ENCODE measurements around the gene C10orf105.

C10orf105 gene

GRCh38 chr10:71751515-71752224 lies 32.1 kb upstream of the C10orf105 start:
- DNase-seq = no peak

DNA sequence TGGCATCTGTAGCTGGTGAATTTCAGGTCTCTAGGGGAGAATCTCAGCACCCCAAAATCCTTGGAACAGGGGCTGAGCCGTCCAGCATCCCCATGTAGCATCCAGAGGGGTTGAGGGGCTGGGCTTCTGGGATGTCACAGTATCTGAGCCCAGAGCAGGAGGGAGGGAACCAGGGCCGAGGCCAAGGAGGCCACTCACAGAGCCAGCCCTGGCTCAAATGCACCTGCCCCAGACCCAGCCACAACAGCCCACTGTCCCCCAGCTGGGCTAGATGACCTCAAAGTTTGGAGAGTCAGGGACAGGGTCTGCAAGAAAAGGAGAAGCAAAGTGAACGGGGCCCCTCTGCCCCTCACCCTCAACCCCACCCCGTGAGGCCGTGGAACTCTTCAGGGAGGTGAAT lies 31.4 kb upstream of the C10orf105 start:
- no peak for DNase-seq

DNA sequence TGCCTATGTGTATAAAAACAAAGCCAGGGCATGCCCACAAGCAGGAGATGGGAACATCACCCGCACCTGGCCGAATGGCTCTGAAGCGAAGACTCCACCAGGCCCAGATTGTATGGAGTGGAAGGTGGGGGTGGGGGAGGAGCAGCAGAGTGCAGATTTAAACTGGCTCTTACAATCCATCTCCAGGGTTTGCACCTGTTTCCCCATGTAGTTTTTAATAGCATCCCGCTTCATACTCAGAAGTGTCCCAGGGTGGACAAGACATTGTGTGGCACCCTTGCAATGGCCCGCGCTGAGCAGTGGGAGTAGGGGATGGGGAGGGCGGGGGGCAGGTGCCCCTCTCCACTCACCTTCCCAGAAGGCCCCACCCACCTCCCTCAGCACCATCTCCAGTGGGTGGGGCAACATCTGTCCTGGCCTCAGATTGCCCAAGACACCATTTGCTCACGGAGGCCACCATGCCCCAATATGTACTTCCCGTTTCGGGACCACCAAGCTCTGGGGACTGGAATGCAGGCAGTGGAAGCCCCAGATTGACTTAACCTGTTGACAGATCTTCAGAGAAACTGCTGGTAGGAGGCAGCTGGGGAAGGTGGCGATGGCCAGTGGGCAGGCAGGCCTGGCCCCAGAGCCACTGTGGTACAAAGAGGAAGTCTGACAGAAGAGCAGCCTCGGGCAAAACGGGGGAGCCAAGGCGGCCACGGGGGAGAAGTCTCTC lies 30.7 kb upstream of the C10orf105 start:
- peak; percentile 72 for DNase-seq

DNA sequence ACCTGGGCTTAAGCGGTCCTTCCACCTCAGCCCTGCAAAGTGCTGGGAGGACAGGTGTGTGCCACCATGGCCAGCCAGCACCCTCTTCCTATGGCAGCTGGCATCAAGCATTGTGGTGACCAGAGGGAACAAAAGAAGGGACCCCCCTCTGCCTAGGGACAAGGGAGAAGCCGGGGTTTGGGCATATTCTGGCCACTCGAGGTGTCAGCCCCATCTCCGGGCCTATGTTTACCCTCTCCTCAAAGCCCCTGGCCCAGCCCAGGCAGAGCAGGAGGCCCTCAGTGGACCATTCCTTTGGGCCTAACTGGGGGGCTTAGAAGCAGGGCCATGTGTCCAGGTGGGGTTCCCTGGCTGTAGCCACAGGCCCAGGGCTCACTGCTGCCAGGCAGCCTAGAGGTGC lies 29.8 kb upstream of the C10orf105 start:
- no peak for DNase-seq

DNA sequence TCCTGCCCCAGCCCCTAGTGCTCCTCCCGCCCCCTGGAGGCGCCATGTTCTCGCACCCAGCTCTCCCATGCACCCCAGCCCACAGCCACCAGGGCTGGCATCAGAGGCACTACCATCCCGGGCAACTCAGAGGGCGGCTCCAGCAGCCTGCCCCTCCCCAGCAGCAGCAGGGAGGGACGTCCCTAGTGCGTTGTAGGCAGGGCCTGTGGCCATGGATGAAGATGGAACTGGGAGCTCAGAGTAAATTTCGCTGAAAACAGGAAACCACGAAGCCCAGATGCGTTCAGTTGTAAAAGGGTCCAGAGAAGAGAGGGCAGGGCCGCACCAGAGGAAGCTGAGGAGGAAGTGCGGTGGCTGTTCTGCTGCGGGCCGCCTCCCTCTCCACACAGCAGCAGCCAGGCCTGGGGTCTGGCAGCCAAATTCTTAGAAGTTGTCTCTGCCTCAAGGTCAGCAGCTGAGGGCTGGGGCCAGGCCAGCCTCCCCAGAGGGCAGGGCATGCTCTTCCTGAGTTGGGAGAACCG lies 29.2 kb upstream of the C10orf105 start:
- DNase-seq = peak; percentile 61

DNA sequence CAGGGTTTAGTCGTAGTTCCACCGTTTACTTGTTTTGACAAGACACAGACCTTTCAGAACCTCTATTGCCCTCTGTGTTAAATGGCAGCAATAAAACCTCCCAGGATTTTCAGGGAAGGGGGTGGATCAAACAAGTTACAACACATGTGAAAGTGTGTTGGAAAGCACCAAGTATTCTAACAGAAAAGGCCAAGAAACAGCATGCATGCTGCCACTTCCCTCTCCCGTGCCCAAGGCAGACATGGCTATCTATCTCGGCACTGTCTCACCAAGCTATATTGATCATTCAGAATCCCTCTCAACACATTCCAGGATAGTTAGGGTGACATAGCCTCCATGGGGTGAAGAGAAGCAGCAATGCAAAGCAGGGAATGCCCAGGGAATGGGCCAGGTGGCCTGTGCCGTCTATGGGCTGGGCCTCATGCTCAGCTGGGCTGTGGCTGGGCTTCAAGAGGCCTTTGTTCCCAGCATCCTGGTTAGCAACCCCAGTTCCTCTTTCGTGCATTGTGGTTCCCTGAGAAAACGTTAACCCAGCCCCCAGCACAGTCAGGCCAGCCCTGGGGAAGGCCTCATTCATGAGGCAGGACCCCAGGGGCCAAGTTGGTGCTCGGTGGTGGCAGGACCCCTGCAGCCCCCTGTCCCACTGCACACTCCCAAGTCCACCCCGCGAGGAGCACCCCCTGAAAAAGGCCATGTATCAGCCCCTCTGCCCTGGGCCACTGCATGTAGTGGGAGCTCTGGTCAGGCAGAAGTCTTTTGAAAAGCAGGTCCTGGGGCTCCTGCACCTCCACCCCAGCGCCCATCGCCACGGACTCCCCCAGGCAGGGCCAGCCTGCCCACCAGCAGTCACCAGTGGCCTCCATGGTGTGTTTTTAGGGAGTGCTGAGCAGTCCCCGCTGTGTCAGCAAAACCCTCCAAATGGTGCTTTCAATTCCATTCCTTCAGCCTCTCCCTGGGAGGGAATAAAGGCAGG lies 28.3 kb upstream of the C10orf105 start:
- peak; percentile 71 for DNase-seq

GRCh38 chr10:71747039-71747531 lies 27.5 kb upstream of the C10orf105 start:
- no peak for DNase-seq

- no peak for DNase-seq
Measured at GRCh38 chr10:71746344-71747037, 26.9 kb upstream of the C10orf105 start.

DNA sequence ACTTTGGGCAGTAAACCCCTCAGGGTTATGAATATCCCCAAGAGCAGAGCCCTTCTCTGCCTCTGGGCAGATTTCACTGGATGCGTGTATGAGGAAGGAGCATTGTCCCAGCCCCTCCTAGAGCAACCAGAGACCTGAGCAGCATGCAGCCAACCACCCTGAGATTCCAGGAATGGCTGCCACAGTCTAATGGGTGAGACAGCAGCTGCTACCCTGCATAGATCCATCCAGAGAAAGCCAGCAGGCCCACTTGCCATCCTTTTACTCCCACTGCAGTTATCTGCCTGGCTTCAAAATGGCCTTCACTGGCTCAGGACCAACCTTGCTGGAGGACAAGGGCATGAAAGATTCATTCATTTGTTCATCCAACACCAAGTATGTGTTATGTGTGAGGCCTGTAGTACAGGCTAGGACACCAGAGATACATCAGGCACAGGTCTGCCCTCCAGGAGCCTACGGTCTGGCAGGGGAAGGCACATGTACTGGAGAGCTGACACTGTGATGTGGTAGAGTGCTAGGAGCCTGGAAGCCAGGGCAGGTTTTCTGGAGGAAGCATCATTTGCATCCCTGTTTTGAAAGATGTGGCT lies 26.2 kb upstream of the C10orf105 start:
- no peak for DNase-seq

DNA sequence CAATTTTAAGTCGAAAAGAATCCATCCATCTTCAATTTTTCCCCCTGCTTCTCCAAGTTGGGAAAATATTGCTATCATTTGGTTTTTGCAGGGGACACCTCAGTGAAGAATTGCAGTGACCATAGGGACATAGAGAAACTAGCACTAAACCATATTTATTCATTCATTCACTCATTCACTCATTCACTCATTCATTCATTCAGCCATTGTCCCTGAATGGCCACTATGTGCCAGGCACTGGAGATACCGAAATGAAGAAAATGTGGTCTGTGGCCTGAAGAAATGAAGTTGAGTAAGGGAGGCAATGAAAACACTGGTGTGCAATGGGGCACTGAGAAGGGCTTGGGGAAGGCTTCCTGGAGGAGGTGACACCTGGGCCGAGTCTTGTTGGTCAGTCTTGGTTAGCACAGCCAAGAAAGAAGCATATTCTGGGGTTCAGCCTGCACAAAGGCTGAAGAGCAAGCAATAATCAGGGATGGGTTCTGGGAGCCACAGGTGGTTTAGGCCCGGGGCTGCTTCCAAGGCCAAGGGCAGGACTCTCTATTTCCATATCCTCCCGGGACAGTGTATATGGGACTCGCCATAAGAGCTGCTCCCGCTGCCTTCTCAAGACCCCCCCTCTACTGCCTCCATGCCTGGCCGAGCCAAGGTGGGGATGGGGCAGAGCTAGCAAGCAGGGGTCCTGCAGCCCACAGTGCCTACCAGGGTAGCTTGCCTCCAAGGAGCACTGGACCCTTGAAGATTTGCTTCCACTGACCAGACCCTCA lies 25.5 kb upstream of the C10orf105 start:
- no peak for DNase-seq

GRCh38 chr10:71743866-71744265 lies 24.3 kb upstream of the C10orf105 start:
- no peak for DNase-seq

GRCh38 chr10:71743089-71743838 lies 23.7 kb upstream of the C10orf105 start:
- no peak for DNase-seq

- no peak for DNase-seq
Measured at GRCh38 chr10:71742301-71743088, 22.9 kb upstream of the C10orf105 start.

- no peak for DNase-seq
Measured at GRCh38 chr10:71741671-71742070, 22.1 kb upstream of the C10orf105 start.

DNA sequence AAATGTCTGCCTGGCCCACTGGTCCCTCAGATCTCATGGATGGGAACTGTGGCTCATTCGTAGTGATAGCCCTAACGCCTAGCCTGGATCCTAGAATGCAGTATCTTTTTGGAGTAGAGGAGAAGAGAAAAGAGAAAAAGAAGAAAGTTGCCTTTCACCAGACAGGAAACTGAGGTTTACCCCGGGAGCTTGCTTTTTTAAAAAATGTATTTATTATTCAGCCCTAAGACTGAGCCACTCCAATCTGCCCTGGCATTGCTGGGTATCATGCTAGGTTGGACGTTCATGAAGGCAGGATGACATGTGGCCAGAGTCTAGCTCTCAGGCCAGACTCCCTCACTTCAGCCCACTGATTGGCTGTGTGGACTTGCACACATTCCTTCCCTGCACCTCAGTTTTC lies 21.5 kb upstream of the C10orf105 start:
- no peak for DNase-seq

GRCh38 chr10:71740069-71740653 lies 20.6 kb upstream of the C10orf105 start:
- peak; percentile 70 for DNase-seq

GRCh38 chr10:71739358-71739900 lies 19.9 kb upstream of the C10orf105 start:
- DNase-seq = no peak

DNA sequence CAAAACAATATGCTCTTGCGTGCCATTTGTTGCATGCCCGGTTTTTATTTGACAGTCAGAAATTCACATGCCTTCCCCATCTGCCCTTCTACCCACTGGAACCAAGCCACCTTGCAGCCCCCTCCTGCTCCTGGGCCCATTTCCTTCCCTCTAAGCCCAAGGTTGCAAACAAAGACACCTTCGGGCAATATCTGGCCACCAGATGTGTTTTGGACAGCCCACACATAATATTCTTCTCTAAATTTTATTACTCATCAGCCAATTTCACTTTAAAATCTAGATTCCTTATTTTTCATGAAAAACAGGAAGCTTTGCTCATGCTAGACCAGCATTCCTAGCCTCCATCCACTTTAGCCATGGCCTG lies 18.2 kb upstream of the C10orf105 start:
- DNase-seq = peak; percentile 67
